Measurements from ENCODE around the gene FBXL3. TPM values are rescaled to one million over a fixed set of nuclear protein-coding genes. Genes with fewer than 3 reads are reported as not detected.

Gene FBXL3
- total RNA-seq, 4 donors from 2014 or later, result 144 to 164 (median 155) TPM

GRCh38 chr13:76980075-76980718, 46.8 kb downstream of the FBXL3 start:
- Histone ChIP-seq H3K27me3 (no peaks in the 10 kb centered on the region), H3K4me1 (no peaks in the 10 kb centered on the region), H3K27ac (no peak overlapping the region), H3K4me3 (replicated peaks in 1 of 3) (no peak overlapping the region), H3K9me3 (no peaks in the 10 kb centered on the region), H3K36me3 (no peaks in the 10 kb centered on the region)
- intact Hi-C loops (cut with DNase I), result no loop called here
- 6% methylated on average over 29 to 34 of the region's 34 CpGs for WGBS, 2 donors
- DNase-seq, result peak; percentile 70 to 78
- no peak for TF ChIP-seq POLR2A (IDR thresholded peaks at IDR 0.05)
- TF ChIP-seq CTCF (IDR thresholded peaks at IDR 0.05), result peak; percentile 63 to 99 (median 86)

GRCh38 chr13:76976929-76977328, 50.0 kb downstream of the FBXL3 start:
- H3K36me3 ChIP-seq, result no peaks in the 10 kb centered on the region
- no peaks in the 10 kb centered on the region for H3K27me3 ChIP-seq
- intact Hi-C loops (cut with DNase I), result no loop called here
- H3K9me3 ChIP-seq, result no peaks in the 10 kb centered on the region
- WGBS, 2 donors, result 90% methylated on average over 5 of the region's 5 CpGs
- H3K27ac ChIP-seq, result no peak overlapping the region
- TF ChIP-seq POLR2A (IDR thresholded peaks at IDR 0.05) (no peak), CTCF (IDR thresholded peaks at IDR 0.05) (no peak)
- no peak for DNase-seq
- no peaks in the 10 kb centered on the region for H3K4me1 ChIP-seq
- H3K4me3 ChIP-seq (replicated peaks in 1 of 3), result no peak overlapping the region

- TF ChIP-seq POLR2A (IDR thresholded peaks at IDR 0.05) (no peak), CTCF (IDR thresholded peaks at IDR 0.05) (no peak)
- DNase-seq, result no peak
- Histone ChIP-seq H3K4me1 (no peaks in the 10 kb centered on the region), H3K4me3 (replicated peaks in 1 of 3) (no peak overlapping the region), H3K27ac (no peak overlapping the region), H3K9me3 (no peaks in the 10 kb centered on the region), H3K36me3 (no peaks in the 10 kb centered on the region), H3K27me3 (no peaks in the 10 kb centered on the region)
- intact Hi-C loops (cut with DNase I), result no loop called here
- 79 to 81% methylated on average over 8 of the region's 8 CpGs for WGBS, 2 donors
Observed at GRCh38 chr13:76976490-76976889, 50.5 kb downstream of the FBXL3 start.

GRCh38 chr13:76975863-76976262, 51.1 kb downstream of the FBXL3 start:
- intact Hi-C loops (cut with DNase I), result no loop called here
- H3K9me3 ChIP-seq, result no peaks in the 10 kb centered on the region
- DNase-seq, result no peak
- no peak overlapping the region for H3K27ac ChIP-seq
- no peak for TF ChIP-seq CTCF (IDR thresholded peaks at IDR 0.05)
- TF ChIP-seq POLR2A (IDR thresholded peaks at IDR 0.05), result no peak
- H3K4me1 ChIP-seq, result no peaks in the 10 kb centered on the region
- H3K36me3 ChIP-seq, result no peaks in the 10 kb centered on the region
- H3K27me3 ChIP-seq, result no peaks in the 10 kb centered on the region
- 88 to 95% methylated on average over 6 of the region's 6 CpGs for WGBS, 2 donors
- H3K4me3 ChIP-seq (replicated peaks in 1 of 3), result no peak overlapping the region

GRCh38 chr13:76974618-76974975, 52.4 kb downstream of the FBXL3 start:
- intact Hi-C loops (cut with DNase I), result no loop called here
- WGBS, 2 donors, result 87 to 88% methylated on average over 3 of the region's 3 CpGs
- TF ChIP-seq CTCF (IDR thresholded peaks at IDR 0.05) (no peak), POLR2A (IDR thresholded peaks at IDR 0.05) (no peak)

More at GRCh38 chr13:76974618-76974975, 52.4 kb downstream of the FBXL3 start:
- Histone ChIP-seq H3K27ac (no peak overlapping the region), H3K36me3 (no peaks in the 10 kb centered on the region), H3K4me3 (replicated peaks in 1 of 3) (no peak overlapping the region), H3K4me1 (no peaks in the 10 kb centered on the region), H3K9me3 (no peaks in the 10 kb centered on the region), H3K27me3 (no peaks in the 10 kb centered on the region)
- DNase-seq, result no peak

All from thyroid gland (tissue), 4 donors.